Measurements from ENCODE around the gene DAZAP1. TPM values are rescaled to one million over a fixed set of nuclear protein-coding genes. Genes with fewer than 3 reads are reported as not detected.
A peak's percentile ranks its signal among the peaks of the same experiment; 100 is the strongest.

DAZAP1 gene
- total RNA-seq, 2 donors from 2014 or later = 154 to 179 TPM

- H3K27me3 Mint-ChIP-seq (ENCODE audit: insufficient read depth) = peaks cover 62% of the 10 kb centered on the region
- no peak overlapping the region for H3K4me3 Mint-ChIP-seq
- H3K4me3 ChIP-seq (ENCODE audit: low read length) = no peak overlapping the region
- H3K9ac ChIP-seq (ENCODE audit: extremely low read depth, low read length, poor library complexity, severe bottlenecking) = no peak overlapping the region
- no peaks in the 10 kb centered on the region for H3K4me1 ChIP-seq (ENCODE audit: control insufficient read depth, insufficient read depth, low read length)
- H3K36me3 Mint-ChIP-seq (ENCODE audit: low read depth) = no peaks in the 10 kb centered on the region
- H3K27ac Mint-ChIP-seq = no peak overlapping the region
- peaks cover 47% of the 10 kb centered on the region for H3K27me3 ChIP-seq (ENCODE audit: control insufficient read depth, insufficient read depth, low read length, poor library complexity, severe bottlenecking)
- no peak for TF ChIP-seq CTCF (conservative IDR thresholded peaks at IDR 0.05)
- H3K9me3 Mint-ChIP-seq = no peaks in the 10 kb centered on the region
- no peak overlapping the region for H3K27ac ChIP-seq (ENCODE audit: low read depth, low read length)
- 88 to 92% methylated on average over 11 to 36 of the region's 36 CpGs for WGBS, 2 experiments (ENCODE audit: insufficient coverage in 1 of 2, insufficient read length in 1 of 2)
- no peaks in the 10 kb centered on the region for H3K4me1 Mint-ChIP-seq
- no peaks in the 10 kb centered on the region for H3K9me3 ChIP-seq (ENCODE audit: control insufficient read depth, low read length)
- no peaks in the 10 kb centered on the region for H3K36me3 ChIP-seq (ENCODE audit: control insufficient read depth, insufficient read depth, low read length)
- no peak for DNase-seq
Measured at GRCh38 chr19:1460033-1460995, 52.9 kb downstream of the DAZAP1 start.

- Mint-ChIP-seq H3K9me3 (no peaks in the 10 kb centered on the region), H3K4me3 (no peak overlapping the region), H3K36me3 (ENCODE audit: low read depth) (no peaks in the 10 kb centered on the region), H3K27ac (no peak overlapping the region), H3K4me1 (no peaks in the 10 kb centered on the region), H3K27me3 (ENCODE audit: insufficient read depth) (peaks cover 65% of the 10 kb centered on the region)
- TF ChIP-seq CTCF (conservative IDR thresholded peaks at IDR 0.05) = no peak
- no peaks in the 10 kb centered on the region for H3K36me3 ChIP-seq (ENCODE audit: control insufficient read depth, insufficient read depth, low read length)
- no peak overlapping the region for H3K4me3 ChIP-seq (ENCODE audit: low read length)
- peaks cover 62% of the 10 kb centered on the region for H3K27me3 ChIP-seq (ENCODE audit: control insufficient read depth, insufficient read depth, low read length, poor library complexity, severe bottlenecking)
- H3K27ac ChIP-seq (ENCODE audit: low read depth, low read length) = no peak overlapping the region
- no peaks in the 10 kb centered on the region for H3K4me1 ChIP-seq (ENCODE audit: control insufficient read depth, insufficient read depth, low read length)
- H3K9ac ChIP-seq (ENCODE audit: extremely low read depth, low read length, poor library complexity, severe bottlenecking) = no peak overlapping the region
- WGBS, 2 experiments (ENCODE audit: insufficient coverage in 1 of 2, insufficient read length in 1 of 2) = 92 to 93% methylated on average over 14 to 24 of the region's 24 CpGs
- DNase-seq = no peak
- no peaks in the 10 kb centered on the region for H3K9me3 ChIP-seq (ENCODE audit: control insufficient read depth, low read length)
Measured at GRCh38 chr19:1461862-1462261, 54.5 kb downstream of the DAZAP1 start.

- H3K9me3 ChIP-seq (ENCODE audit: control insufficient read depth, low read length) = no peaks in the 10 kb centered on the region
- H3K27ac ChIP-seq (ENCODE audit: low read depth, low read length) = no peak overlapping the region
- no peaks in the 10 kb centered on the region for H3K36me3 ChIP-seq (ENCODE audit: control insufficient read depth, insufficient read depth, low read length)
- no peak overlapping the region for H3K4me3 ChIP-seq (ENCODE audit: low read length)
- TF ChIP-seq CTCF (conservative IDR thresholded peaks at IDR 0.05) = peak; percentile 74
- peaks cover 72% of the 10 kb centered on the region for H3K27me3 ChIP-seq (ENCODE audit: control insufficient read depth, insufficient read depth, low read length, poor library complexity, severe bottlenecking)
- no peaks in the 10 kb centered on the region for H3K9me3 Mint-ChIP-seq
- no peak overlapping the region for H3K4me3 Mint-ChIP-seq
- H3K27ac Mint-ChIP-seq = no peak overlapping the region
- H3K9ac ChIP-seq (ENCODE audit: extremely low read depth, low read length, poor library complexity, severe bottlenecking) = no peak overlapping the region
- H3K36me3 Mint-ChIP-seq (ENCODE audit: low read depth) = no peaks in the 10 kb centered on the region
- H3K27me3 Mint-ChIP-seq (ENCODE audit: insufficient read depth) = peaks cover 58% of the 10 kb centered on the region
- peak; percentile 89 for DNase-seq
- peaks cover 10% of the 10 kb centered on the region for H3K4me1 ChIP-seq (ENCODE audit: control insufficient read depth, insufficient read depth, low read length)
- 28 to 41% methylated on average over 65 to 83 of the region's 83 CpGs for WGBS, 2 experiments (ENCODE audit: insufficient coverage in 1 of 2, insufficient read length in 1 of 2)
- no peaks in the 10 kb centered on the region for H3K4me1 Mint-ChIP-seq
Measured at GRCh38 chr19:1465191-1466016, 58.0 kb downstream of the DAZAP1 start.

Measured in endodermal cell (in vitro differentiated cells).